Erythroblast (primary cell): ENCODE results near the gene LMO4.

Experiments used
- DNase-seq, 2 experiments: peaks; one replicate each; lab custom pipeline; 2025; lab: John Stamatoyannopoulos, UW
- GATA1 ChIP-seq: IDR thresholded peaks from 2 replicates; pipeline ENCODE4 v1.6.1; 2011; ENCODE audit warnings: low read depth, mild to moderate bottlenecking, control low read depth, low read length, moderate library complexity
- POLR2A ChIP-seq: IDR thresholded peaks from 2 replicates; pipeline ENCODE4 v1.6.1; 2011; ENCODE audit warnings: mild to moderate bottlenecking, low read length

LMO4 gene

DNA sequence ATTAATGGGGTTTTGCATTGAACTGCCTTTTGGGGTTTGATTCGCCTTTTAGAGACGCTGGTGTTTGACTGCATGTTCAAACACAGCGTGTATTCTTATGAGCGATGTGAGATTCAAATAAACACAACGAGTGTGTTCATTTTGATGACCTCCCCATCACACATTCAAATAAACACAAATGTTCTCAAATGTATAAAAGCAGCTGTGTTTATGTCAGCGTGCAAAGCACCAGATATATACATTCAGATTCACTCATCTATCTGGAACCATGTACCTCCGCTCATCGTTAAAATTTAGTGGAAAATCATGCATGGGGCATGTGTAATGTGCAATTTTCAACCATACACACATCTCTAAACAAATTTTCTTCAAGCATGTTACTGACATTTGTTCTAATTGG is 21.4 kb upstream of the LMO4 start:
- no peak for DNase-seq
- TF ChIP-seq POLR2A = no peak
- no peak for TF ChIP-seq GATA1

GRCh38 chr1:87307931-87308330 is 20.7 kb upstream of the LMO4 start:
- TF ChIP-seq GATA1 (no peak), POLR2A (no peak)
- no peak for DNase-seq

DNA sequence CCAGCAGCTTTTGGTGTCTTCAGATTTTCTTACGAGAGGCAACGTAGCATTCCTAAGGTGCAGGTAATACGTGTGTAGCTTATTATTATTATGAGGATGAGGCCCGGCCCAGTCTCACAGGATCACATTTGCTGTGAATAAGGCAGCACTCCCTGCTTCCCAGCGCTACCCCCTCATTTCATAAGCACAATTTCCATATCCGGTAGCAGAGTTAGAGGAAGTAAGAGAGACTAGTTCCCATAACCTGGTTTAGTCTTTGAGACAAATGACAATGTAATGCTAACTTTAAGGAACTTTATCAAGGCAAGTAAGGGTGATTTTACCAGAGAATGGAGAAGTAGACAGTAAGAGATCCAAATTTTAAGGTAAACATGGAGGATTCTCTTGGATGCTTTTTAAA is 14.6 kb upstream of the LMO4 start:
- DNase-seq = no peak
- TF ChIP-seq GATA1 (no peak), POLR2A (no peak)

GRCh38 chr1:87318056-87318650 is 10.5 kb upstream of the LMO4 start:
- no peak for DNase-seq
- TF ChIP-seq GATA1 (no peak), POLR2A (no peak)

DNA sequence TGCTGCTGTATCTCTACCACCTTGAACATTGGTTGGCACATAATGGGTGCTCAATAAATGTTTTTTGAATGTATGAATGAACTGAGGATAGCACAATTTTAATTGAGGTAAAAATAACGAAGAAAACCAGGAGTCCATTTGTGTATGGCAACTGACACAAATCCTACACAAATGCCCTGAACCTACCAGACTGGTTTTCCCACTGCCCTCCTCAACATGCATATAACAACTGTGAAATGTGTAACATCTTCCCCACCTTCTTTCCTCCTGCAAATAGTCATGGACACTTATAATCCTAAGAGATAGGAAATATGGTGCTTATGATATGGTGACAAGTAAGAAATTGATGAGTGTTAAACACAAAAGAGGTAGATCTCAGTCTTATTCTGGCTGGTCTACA is 9.9 kb upstream of the LMO4 start:
- no peak for DNase-seq
- no peak for TF ChIP-seq POLR2A
- no peak for TF ChIP-seq GATA1

- peak; percentile 47 to 75 for DNase-seq
- TF ChIP-seq POLR2A (no peak), GATA1 (no peak)
Observed at GRCh38 chr1:87325982-87326738, 2.5 kb upstream of the LMO4 start.

GRCh38 chr1:87327376-87328271 is 1.1 kb upstream of the LMO4 start:
- TF ChIP-seq POLR2A (no peak), GATA1 (no peak)
- peak in 1 of 2 experiments; percentile 12 for DNase-seq

- no peak for TF ChIP-seq POLR2A
- peak; percentile 74 to 84 for DNase-seq
Observed at GRCh38 chr1:87329051-87329525, 408 bp downstream of the LMO4 start.

DNA sequence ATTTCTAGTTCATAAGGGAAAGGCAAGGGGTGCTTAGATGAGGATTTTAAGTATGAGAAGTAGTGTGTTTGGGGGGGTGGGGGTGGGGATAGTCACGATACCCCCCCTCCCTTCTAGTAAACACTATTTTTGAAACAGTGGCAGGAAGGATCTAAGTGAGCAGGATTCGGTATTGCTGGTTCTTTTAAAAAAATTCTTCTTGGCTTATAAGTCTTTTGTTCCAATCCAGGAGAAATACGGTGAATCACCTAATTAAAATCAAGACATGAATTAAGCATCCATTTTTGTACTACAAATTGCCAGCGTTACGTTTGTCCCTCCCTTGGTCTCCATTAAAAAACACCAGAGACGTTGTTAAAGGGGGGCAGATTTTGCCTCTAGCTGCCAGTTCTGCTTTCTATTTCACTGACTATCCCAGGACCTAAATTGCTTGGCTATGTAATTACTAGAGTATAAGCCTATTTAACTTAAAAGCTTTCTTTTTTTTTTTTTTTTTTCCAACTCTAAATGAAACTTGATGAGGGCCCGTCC is 911 bp downstream of the LMO4 start:
- peak; percentile 60 to 79 for DNase-seq
- TF ChIP-seq POLR2A (no peak), GATA1 (no peak)

- no peak for TF ChIP-seq POLR2A
- no peak for TF ChIP-seq GATA1
Observed at GRCh38 chr1:87330057-87330884, 1.6 kb downstream of the LMO4 start.

DNA sequence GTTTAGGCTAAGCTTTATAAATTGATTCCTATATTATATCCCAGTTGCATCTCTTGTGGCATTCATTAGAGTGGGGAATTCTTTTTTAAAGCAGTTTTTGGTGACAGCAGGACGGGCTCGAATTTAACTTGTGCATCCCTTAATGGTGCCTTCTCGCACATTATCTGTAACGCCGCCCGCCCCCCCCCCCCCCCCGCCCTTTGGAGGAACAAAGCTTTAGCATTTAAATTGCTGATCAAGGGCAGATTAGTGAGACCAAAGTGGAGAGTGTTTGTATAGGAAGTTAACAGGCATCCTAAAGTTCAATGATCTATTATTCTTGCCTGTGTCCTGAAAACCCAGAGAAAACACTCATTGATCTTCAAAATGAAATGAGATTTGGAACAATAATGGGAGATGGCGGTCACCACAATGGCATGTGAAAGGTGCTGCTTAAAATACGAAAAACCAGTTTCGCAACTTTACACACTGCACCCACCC is 2.2 kb downstream of the LMO4 start:
- no peak for TF ChIP-seq POLR2A
- no peak for TF ChIP-seq GATA1

More at GRCh38 chr1:87330057-87330884, 1.6 kb downstream of the LMO4 start:
- peak; percentile 67 to 69 for DNase-seq

DNA sequence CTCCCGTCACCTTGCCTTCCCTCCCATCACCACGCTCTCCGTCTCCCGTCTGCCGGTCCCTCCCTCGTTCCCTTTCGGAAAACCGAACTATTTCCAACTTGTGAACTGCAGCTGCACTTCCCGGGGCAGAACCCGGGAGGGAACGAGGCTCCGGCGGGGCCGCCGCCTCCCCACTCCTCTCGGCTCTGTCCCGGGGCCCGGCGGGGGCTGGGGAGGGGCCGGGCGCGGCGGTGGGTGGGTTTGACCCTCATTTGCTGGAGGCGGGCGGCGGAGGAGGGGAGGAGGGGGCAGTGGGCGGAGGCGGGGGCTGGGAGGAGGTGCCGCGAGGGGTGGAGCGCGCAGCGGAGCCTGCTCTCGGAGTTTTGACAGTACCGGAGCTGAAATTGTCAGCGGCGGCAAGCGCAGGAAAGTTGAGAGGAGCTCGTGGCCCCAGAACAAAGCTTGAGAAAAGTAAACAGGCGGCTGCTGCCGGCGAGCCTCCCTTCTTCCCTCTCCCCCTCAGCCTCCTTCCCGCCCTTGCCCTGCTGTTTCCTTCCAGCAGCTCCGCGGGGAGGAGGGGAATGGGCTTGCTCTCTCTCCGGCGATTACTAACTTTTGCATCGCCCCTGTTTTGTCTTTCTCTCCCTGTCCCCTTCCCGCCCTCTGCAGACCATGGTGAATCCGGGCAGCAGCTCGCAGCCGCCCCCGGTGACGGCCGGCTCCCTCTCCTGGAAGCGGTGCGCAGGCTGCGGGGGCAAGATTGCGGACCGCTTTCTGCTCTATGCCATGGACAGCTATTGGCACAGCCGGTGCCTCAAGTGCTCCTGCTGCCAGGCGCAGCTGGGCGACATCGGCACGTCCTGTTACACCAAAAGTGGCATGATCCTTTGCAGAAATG is 2.9 kb downstream of the LMO4 start:
- DNase-seq = peak; percentile 71 to 73
- TF ChIP-seq POLR2A = no peak
- no peak for TF ChIP-seq GATA1

More for the DNA sequence above, 2.2 kb downstream of the LMO4 start:
- DNase-seq = no peak
